GM19099 (cell line): ENCODE data around the gene NCF2.

Experiments used
- POLR2A ChIP-seq: IDR thresholded peaks from 3 replicates; pipeline ENCODE4 v1.6.1; 2011; ENCODE audit warnings: low read depth; ENCODE audit not compliant: insufficient read length; ENCODE audit errors: extremely low read depth

The NCF2 gene

DNA sequence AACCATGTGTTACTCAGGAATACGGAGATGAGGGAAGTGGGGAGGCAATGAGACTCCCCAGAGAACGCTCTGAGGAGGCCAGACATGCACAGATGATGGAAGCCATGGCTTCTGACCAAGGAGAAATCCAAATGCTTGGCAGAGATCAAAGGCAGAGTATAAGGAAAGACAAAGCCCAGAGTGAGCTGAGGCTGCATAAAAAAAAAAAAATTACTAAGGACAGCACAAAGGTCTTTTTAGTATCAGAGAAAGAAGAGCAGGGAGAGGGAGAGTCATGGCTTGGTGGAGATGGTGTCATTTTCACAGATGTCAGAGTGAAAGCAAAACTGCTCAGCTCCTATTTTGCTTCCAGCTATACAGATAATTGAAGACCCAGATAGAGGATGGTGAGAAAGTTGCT is 8.1 kb upstream of the NCF2 start:
- TF ChIP-seq POLR2A = no peak

DNA sequence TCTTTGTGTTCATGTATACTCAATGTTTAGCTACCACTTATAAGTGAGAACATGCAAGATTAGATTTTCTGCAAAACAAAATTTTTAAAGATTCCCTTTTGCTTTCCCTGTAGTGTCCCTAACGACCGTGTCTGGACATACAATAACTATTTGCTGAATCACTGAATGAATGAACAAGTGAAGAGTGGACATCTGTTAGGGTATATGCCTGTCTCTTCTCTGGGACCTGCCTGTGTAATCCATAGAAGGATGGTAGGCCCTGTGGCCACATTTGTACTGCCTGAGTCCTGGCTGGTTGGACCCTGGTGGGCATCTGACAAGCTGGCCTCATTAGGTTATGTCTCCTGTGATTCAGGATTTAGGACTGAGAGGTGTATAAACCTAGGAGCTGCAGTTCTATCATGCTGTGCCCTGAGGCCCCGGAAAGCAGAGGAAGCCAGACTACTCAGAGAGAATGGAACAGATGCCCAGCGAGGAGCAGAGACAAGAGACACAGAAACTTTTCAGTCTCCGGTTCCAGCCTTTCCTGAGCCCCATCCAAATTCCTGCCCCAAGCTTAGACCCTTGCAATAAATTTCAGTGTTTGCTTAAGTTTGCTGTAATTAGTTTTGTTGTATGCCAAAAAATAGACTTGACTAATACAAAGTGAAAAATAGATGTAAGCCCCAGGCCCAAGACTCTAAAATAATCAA is 7.5 kb upstream of the NCF2 start:
- TF ChIP-seq POLR2A = no peak

DNA sequence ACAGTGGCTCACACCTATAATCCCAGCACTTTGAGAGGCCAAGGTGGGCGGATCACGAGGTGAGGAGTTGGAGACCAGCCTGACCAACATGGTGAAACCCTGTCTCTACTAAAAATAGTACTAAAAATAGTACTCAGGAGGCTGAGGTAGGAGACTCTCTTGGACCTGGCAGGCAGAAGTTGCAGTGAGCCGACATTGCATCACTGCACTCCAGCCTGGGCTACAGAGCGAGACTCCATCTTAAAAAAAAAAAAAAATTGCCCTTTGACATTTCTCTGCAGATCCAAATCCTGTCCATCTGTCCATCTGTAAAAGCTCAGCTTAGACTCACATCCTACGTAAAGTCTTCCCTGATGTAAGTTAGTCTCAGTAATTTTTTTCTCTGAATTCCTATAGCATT is 6.2 kb upstream of the NCF2 start:
- no peak for TF ChIP-seq POLR2A

DNA sequence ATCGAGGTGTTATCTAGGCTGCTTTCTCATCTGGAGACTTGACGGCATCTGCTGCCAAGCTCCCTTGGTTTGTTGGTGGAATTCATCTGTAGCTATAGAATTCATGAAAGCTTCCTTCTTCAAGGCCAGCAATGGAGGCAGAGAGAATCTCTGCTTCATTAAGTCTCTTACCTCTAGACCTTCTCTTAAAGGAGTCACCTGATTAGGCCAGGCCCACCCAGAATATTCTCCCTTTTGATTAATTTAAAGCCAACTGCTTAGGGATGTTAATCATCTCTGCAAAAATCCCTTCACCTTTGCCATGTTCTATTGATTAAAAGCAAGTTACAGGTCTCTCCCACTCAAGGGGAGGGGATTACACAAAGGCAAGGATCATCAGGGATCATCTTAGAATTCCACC is 5.3 kb upstream of the NCF2 start:
- no peak for TF ChIP-seq POLR2A

DNA sequence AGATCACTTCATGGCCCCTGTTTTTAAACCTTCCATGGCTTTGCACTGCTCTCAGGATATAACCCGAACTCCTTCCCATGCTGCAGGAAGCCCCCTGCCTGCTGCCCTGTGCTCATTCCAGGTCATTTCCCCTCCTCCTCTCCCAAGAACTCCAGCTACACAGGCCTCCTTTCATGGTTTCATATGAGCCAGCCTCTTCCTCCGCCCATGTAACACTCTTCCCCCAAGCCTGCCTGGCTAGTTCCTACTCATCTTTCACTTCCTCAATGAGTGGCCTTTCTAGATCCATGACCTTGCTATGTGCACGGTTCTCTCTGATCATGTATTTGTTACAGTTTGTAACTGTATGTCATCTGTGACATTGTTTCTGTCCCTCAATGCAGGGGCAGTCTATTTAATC is 3.1 kb upstream of the NCF2 start:
- no peak for TF ChIP-seq POLR2A

DNA sequence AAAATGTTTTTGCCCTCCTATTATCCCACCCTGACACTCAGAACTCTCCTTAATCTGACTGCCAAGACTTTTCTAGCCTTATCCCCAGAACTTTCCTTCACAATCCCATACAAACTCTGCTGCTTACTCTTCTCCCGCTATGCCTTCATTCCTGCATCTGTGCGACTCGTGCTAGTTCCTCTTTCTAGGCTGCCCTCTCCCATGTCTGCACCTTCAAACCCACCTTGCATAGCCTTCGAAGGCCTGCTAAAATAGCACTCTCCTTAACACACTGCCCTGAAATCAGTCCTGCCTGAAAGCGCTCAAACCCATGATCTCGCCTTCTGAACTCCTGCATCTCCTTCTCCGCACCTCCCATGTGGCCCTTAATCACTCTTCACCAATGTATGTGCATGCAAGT is 2.5 kb upstream of the NCF2 start:
- no peak for TF ChIP-seq POLR2A

DNA sequence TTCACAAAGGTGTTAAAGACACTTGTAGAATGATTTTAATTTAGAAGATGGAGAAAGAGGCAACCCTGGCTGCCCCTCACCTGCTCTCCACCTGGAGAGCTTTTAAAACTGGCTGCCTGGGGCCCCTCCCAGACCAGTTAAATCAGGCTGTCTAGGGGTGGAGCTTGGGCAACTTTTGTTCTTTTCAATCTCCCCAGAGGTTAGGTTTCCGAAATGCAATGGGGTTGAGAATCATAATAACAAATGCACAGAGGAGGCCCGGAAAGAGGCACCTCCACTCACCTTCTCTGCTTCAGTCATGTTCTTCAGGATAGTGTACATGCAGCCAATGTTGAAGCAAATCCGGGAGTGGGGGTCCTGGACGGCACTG is 400 bp downstream of the NCF2 start:
- TF ChIP-seq POLR2A = peak; percentile 3

DNA sequence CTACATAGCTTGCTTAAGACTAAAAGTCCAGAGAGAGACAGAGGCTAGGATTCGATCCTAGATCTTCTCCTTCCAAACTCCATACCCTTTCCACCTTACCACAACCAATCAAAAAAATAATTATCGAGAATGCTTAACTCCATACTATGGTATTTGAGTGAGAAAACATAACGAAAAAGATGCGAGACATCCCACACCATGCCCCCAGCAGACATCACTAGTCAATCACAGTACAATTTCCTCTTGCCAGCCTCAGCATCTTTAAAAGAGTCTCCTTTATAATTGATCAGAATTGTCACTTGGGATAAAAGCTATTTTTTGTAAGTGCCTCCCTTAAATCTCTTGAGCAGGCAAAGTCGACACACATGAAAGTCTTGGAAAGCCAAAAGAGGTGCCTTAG is 875 bp downstream of the NCF2 start:
- TF ChIP-seq POLR2A = no peak

DNA sequence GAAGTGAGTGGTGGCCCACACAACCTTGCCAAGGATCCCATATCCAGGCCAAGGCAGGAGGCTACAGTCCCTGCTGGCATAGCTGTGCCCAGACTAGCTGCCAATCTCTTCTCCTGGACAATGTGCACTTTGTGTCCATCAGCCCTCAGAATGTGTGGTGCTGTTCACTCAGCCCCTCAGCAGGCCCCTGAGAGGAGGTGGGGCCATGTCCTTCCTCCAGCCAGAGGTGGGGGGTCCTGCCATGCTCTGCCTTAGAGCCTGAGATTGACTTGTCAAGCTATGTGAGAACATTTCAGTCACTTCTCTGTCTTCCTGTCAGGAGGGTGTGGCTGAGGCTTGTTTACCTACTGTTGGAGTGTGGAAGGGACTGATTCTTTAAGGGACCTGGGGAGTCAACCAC is 1.4 kb downstream of the NCF2 start:
- TF ChIP-seq POLR2A = no peak

DNA sequence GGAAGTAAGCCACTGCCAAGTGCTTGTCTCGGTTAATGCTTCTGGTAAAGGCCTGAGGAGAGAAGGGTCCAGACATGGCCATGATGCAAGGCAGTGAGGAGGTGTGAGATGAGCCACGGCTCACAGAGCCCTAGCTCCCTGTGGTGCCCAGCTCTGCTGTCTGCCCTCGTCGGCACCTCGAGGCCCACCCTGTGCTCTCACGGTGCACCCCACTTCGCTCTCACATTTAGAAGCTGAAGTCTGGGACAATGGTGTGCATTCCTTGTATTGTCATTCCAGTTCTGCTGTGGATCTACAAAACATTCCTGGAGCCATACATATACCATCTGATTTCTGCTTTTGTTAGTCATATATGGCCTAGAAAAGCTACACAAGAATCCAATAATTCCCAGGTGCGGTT is 3.3 kb downstream of the NCF2 start:
- TF ChIP-seq POLR2A = no peak

DNA sequence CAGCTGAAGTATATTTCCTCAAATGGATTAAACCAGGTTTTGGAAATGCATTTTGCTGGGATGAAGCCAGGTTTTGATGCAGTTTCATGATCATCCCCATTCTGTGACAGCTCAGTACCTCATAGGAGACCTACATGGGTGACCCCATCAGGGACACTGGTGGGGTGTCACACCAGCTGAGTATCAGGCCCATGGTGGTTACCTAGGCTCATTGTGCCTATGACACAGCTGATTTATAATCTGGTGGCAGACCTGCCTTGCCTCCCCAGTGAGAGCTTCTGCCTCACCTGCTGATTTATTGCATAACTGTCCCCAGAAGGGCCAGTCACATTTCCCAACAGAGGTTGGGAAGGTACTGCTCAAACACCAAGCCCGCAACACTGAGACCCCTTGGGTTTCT is 3.8 kb downstream of the NCF2 start:
- TF ChIP-seq POLR2A = no peak

DNA sequence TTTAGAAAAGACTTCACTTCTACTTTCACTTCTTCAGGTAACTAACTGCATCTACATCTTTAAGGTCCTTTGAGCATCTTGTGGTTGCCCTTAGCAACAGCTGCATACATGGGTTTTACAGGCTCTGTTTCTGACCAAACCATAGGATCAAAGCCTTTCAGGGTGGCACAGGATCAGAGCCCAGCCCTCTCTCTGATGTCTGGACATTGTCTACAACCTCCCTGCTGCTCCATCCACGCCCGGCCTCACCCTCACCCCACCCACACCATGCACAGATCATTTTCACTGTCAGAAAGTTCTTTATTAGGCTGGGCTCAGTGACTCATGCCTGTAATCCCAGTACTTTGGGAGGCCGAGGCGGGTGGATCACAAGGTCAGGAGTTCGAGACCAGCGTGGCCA is 5.2 kb downstream of the NCF2 start:
- TF ChIP-seq POLR2A = no peak

DNA sequence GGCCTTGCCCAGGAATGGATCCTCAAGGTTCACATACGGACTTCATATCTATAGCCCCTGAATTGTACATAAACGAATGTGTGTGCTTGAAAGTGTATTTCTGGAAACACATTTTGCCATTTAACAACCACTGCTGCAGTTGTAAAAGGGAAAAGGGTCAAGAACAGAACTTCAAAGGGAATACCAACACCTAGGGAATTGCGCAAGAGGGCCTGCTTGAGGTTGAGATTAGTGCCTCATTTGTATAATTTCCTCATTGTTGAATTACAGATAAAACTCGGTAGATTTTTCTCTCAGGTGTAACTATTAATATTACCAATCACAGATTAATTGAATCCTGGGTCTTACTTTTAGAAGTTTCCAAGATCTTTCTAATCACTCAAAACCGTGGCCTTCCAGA is 6.1 kb downstream of the NCF2 start:
- TF ChIP-seq POLR2A = no peak

DNA sequence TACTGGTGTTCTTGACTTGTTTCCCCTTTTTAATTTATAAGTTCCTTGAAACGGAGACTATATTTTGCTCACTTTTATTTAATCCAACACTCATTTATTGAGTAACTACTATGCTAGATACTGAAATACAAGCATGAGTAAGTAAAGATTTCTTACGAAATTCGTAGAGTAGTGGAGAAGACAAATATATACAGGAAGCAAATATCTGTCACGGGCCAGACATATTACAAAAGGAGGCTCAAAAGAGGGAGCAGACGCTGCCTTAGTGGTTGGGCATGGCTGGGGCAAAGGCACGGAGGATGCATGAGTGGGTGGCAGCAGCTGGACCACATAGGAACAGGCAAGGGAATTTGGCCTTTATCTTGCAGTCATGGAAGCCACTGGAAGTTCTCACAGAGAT is 6.8 kb downstream of the NCF2 start:
- no peak for TF ChIP-seq POLR2A

DNA sequence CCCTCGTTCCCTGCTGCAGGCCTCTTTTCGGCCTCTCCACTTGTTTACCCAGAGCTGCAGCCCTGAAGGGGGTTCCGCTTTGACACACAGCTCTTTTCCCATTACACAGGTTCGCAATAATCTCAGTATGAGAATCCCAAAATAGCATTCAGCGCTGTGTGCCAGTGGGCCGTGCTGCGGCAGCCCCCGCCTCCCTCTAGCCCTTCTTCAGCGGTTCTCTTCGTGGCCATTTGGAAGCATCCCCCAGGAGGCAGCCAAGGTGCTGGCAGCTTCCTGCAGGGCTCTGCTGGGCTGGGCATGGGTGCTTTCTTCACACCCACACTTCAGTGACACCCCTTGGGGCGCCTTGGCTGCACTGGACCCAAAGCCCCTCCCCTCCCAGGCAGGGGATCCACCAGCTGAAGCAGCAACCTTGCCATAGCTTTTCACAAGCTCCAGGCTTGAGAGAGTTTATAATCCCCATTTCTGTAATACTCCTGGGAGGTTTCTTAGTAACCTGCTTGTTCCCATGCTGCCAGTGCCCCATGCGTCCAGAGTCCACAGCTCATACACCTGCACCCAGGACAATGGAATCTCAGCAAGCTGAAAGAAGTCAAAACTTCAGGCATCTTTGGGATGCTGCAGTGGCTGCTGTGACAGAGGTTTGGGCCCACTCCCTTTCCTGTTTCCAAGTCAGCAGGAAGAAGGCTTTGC is 8.1 kb downstream of the NCF2 start:
- TF ChIP-seq POLR2A = no peak

DNA sequence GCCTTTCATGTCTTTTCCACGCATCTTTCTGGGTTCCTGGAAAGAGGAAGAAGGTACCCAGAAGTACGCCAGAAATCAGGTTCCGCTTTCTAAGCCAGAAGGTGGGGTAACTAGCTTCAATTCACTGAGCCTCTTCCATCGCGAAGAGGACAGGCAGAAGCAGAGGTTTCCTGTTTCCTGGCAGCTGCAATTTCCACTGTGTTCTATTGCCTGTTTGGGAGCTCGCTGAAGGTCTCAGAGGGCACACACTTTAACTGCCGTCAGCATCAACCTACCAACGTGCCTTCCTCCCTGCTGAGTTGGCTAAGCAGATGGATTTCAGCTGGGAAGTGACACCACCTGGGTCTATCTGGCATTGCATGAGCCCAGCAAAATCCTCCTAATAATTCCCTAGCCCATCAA is 10.0 kb downstream of the NCF2 start:
- TF ChIP-seq POLR2A = no peak

DNA sequence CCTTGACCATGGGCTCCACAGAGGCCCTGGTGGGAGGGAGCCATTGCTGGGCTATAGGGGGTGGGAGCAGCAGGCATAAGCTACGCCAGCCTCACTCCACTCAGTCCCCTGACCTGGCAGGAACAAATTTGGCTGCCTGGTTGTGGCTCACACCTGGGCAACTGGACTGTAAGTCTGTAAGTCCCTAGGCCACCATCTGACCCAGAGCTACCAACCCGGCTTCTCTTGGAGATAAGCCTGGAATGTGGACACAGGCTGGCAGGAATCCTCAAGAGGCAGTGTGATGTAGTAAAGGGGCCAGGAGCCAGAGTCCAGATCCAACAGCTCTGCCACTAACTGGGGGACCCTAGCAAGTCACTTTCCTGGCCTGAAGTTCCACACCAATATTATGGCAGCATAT is 11.4 kb downstream of the NCF2 start:
- TF ChIP-seq POLR2A = no peak
